Gastrocnemius medialis (tissue), 4 donors: ENCODE results near the gene STX11. TPM values are rescaled to one million over a fixed set of nuclear protein-coding genes. Genes with fewer than 3 reads are reported as not detected.
A peak's percentile ranks its signal among the peaks of the same experiment; 100 is the strongest.

Experiments
- ATAC-seq, 2 donors: fragments of 150-250 bp; one replicate each; pipeline ENCODE4 v1.9.1; 2016
- DNase-seq, 2 donors: peaks; one replicate each; pipeline ENCODE4 v3.0.0-alpha.2; 2019
- H3K27ac ChIP-seq, 4 donors: fragments of 200-600 bp; sonication (generic); 1 replicate in 1 of 4; 2 replicates in 3 of 4; pipeline ENCODE4 v1.5.1; 2016 to 2018; ENCODE audit warnings: mild to moderate bottlenecking in 2 of 4, moderate library complexity in 1 of 4
- H3K27me3 ChIP-seq, 3 donors: fragments of 200-600 bp; sonication (generic) in 2 of 3; 1 replicate in 1 of 3; 2 replicates in 2 of 3; pipeline versions ENCODE4 v1.5.1 to v1.6.0; 2016 to 2019; ENCODE audit warnings: mild to moderate bottlenecking in 1 of 3, moderate library complexity in 1 of 3
- H3K36me3 ChIP-seq, 2 donors: fragments of 200-600 bp; sonication (generic) in 1 of 2; one replicate each; pipeline ENCODE4 v1.5.1; 2017 to 2018
- H3K4me1 ChIP-seq, 2 donors: fragments of 200-600 bp; sonication (generic) in 1 of 2; one replicate each; pipeline ENCODE4 v1.5.1; 2016 to 2017; ENCODE audit warnings: mild to moderate bottlenecking in 2 of 2
- H3K4me3 ChIP-seq, 4 donors: fragments of 200-600 bp; sonication (generic) in 3 of 4; 1 replicate in 1 of 4; 2 replicates in 3 of 4; pipeline ENCODE4 v1.5.1; 2016 to 2019; ENCODE audit warnings: mild to moderate bottlenecking in 2 of 4
- H3K9me3 ChIP-seq, 3 donors: fragments of 200-600 bp; sonication (generic) in 2 of 3; 1 replicate in 1 of 3; 2 replicates in 2 of 3; pipeline ENCODE4 v1.5.1; 2016 to 2019
- POLR2A ChIP-seq, 2 donors: fragments of 450-650 bp; IDR thresholded peaks; one replicate each; pipeline ENCODE4 v1.6.1; 2017; ENCODE audit warnings: antibody characterized with exemption in 2 of 2, mild to moderate bottlenecking in 2 of 2, moderate library complexity in 2 of 2
- in situ Hi-C, 4 donors: fragments of 200-750 bp; cut with MboI; loops; one replicate each; pipeline versions ENCODE4 v1.15.0 to v1.8.0; 2017; ENCODE audit warnings: low sequenced_read_pairs in 4 of 4
- intact Hi-C: fragments of 100-400 bp; cut with DNase I; formaldehyde crosslinking; loops from one replicate; pipeline ENCODE4 v1.15.1; 2023; ENCODE audit warnings: low total_unique reads
- total RNA-seq, 4 donors: library from RNA; depleted of rRNA; stranded (reverse); fragments of >200 nt; gene quantifications; one replicate each; pipeline versions ENCODE4 v1.1.0 to v1.2.3, GENCODE V29; 2016
- TF ChIP-seq, protein P1 (sequence below), 5 experiments: fragments of 450-650 bp in 3 of 5; fragments of 200-600 bp in 2 of 5; sonication (generic) in 2 of 5; IDR thresholded peaks in 4 of 5; conservative IDR thresholded peaks in 1 of 5; 1 replicate in 4 of 5; 2 replicates in 1 of 5; pipeline ENCODE4 v1.5.1; 2016 to 2019; ENCODE audit warnings: antibody characterized with exemption in 5 of 5, mild to moderate bottlenecking in 3 of 5, moderate library complexity in 3 of 5

The STX11 gene
- total RNA-seq, 4 donors from 2014 or later: 2.0 to 5.2 (median 4.3) TPM

GRCh38 chr6:144155529-144155928 is 5.2 kb downstream of the STX11 start:
- Histone ChIP-seq H3K4me1 (peaks cover 14 to 15% of the 10 kb centered on the region in 2 donors), H3K27ac (no peak overlapping the region), H3K9me3 (no peaks in the 10 kb centered on the region), H3K27me3 (peaks cover 0 to 11% (median 8%) of the 10 kb centered on the region in 3 donors), H3K36me3 (no peaks in the 10 kb centered on the region), H3K4me3 (no peak overlapping the region)
- DNase-seq (no peak), ATAC-seq (no peak)
- intact Hi-C loops: no loop called here
- in situ Hi-C loops: no loop called here
- TF ChIP-seq POLR2A (IDR thresholded peaks at IDR 0.05): no peak
- TF ChIP-seq, protein P1, sequence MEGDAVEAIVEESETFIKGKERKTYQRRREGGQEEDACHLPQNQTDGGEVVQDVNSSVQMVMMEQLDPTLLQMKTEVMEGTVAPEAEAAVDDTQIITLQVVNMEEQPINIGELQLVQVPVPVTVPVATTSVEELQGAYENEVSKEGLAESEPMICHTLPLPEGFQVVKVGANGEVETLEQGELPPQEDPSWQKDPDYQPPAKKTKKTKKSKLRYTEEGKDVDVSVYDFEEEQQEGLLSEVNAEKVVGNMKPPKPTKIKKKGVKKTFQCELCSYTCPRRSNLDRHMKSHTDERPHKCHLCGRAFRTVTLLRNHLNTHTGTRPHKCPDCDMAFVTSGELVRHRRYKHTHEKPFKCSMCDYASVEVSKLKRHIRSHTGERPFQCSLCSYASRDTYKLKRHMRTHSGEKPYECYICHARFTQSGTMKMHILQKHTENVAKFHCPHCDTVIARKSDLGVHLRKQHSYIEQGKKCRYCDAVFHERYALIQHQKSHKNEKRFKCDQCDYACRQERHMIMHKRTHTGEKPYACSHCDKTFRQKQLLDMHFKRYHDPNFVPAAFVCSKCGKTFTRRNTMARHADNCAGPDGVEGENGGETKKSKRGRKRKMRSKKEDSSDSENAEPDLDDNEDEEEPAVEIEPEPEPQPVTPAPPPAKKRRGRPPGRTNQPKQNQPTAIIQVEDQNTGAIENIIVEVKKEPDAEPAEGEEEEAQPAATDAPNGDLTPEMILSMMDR (IDR thresholded peaks at IDR 0.05 in 4 of 5, conservative IDR thresholded peaks at IDR 0.05 in 1 of 5): no peak

- no peak for TF ChIP-seq POLR2A (IDR thresholded peaks at IDR 0.05)
- TF ChIP-seq, protein P1 (IDR thresholded peaks at IDR 0.05 in 4 of 5, conservative IDR thresholded peaks at IDR 0.05 in 1 of 5): no peak
- Histone ChIP-seq H3K4me3 (no peak overlapping the region), H3K27me3 (peaks cover 0 to 6% (median 5%) of the 10 kb centered on the region in 3 donors), H3K36me3 (no peaks in the 10 kb centered on the region), H3K27ac (no peak overlapping the region), H3K4me1 (peaks cover 13 to 14% of the 10 kb centered on the region in 2 donors), H3K9me3 (no peaks in the 10 kb centered on the region)
- in situ Hi-C loops (no loop called here), intact Hi-C loops (no loop called here)
- ATAC-seq (peak in 1 of 2 donors; percentile 43), DNase-seq (no peak)
Measured at GRCh38 chr6:144156338-144156737, 6.0 kb downstream of the STX11 start.

DNA sequence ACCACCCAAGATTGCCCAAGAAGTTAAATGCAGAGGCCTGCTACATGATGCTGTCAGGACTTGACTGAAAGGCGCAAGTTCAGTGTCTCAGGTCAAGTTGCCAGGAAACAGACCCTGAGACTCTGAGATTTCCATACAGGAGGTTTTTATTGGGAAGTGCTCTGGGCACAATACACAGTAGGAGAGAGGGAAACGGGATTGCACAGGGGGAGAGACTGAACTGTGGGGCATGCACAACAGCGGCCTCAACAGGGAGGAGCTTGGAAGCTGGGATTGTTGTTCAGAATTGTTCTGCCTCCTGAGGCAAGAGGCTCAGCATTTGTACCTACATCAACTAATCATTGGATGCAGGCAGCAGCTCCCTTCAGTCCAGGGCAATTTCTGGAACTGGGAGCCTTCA is 6.7 kb downstream of the STX11 start:
- Histone ChIP-seq H3K27me3 (no peaks in the 10 kb centered on the region), H3K9me3 (no peaks in the 10 kb centered on the region), H3K4me3 (no peak overlapping the region), H3K27ac (peak overlapping the region in 1 of 4 donors; percentile 9), H3K4me1 (peaks cover 10 to 13% of the 10 kb centered on the region in 2 donors), H3K36me3 (no peaks in the 10 kb centered on the region)
- ATAC-seq (no peak), DNase-seq (no peak)
- intact Hi-C loops (no loop called here), in situ Hi-C loops (no loop called here)
- TF ChIP-seq, protein P1 (IDR thresholded peaks at IDR 0.05 in 4 of 5, conservative IDR thresholded peaks at IDR 0.05 in 1 of 5): no peak
- TF ChIP-seq POLR2A (IDR thresholded peaks at IDR 0.05): no peak

- peak in 1 of 2 donors; percentile 36 for DNase-seq
- intact Hi-C loops: no loop called here
- Histone ChIP-seq H3K36me3 (no peaks in the 10 kb centered on the region), H3K9me3 (no peaks in the 10 kb centered on the region), H3K4me3 (no peak overlapping the region), H3K27me3 (no peaks in the 10 kb centered on the region), H3K4me1 (peaks cover 10 to 13% of the 10 kb centered on the region in 2 donors), H3K27ac (peak overlapping the region in 3 of 4 donors; percentile 21 to 56 (median 32))
- peak in 1 of 2 donors; percentile 60 for ATAC-seq
- TF ChIP-seq, protein P1 (IDR thresholded peaks at IDR 0.05 in 4 of 5, conservative IDR thresholded peaks at IDR 0.05 in 1 of 5): no peak
- no peak for TF ChIP-seq POLR2A (IDR thresholded peaks at IDR 0.05)
- in situ Hi-C loops: no loop called here
Measured at GRCh38 chr6:144158133-144158532, 7.8 kb downstream of the STX11 start.

GRCh38 chr6:144159223-144159622 is 8.9 kb downstream of the STX11 start:
- H3K4me1 ChIP-seq: peaks cover 10 to 13% of the 10 kb centered on the region in 2 donors
- intact Hi-C loops (no loop called here), in situ Hi-C loops (no loop called here)
- TF ChIP-seq POLR2A (IDR thresholded peaks at IDR 0.05): no peak
- TF ChIP-seq, protein P1 (IDR thresholded peaks at IDR 0.05 in 4 of 5, conservative IDR thresholded peaks at IDR 0.05 in 1 of 5): no peak
- no peak overlapping the region for H3K4me3 ChIP-seq
- H3K36me3 ChIP-seq: no peaks in the 10 kb centered on the region
- ATAC-seq (peak in 1 of 2 donors; percentile 36), DNase-seq (no peak)
- H3K9me3 ChIP-seq: no peaks in the 10 kb centered on the region
- peak overlapping the region in 3 of 4 donors; percentile 21 to 56 (median 34) for H3K27ac ChIP-seq
- H3K27me3 ChIP-seq: no peaks in the 10 kb centered on the region
